ENCODE results near the gene CABYR.

GRCh38 chr18:24090876-24091275, 48.0 kb upstream of the CABYR start:
- TF ChIP-seq CTCF (IDR thresholded peaks at IDR 0.05) (no peak), POLR2AphosphoS5 (IDR thresholded peaks at IDR 0.05) (no peak), POLR2A (IDR thresholded peaks at IDR 0.05) (no peak), EP300 (IDR thresholded peaks at IDR 0.05) (no peak)

Measured in stomach (tissue), 4 donors.